Thoracic aorta (tissue), 2 donors: ENCODE data around the gene NUTF2. TPM values are rescaled to one million over a fixed set of nuclear protein-coding genes. Genes with fewer than 3 reads are reported as not detected.

Experiments
- ATAC-seq: fragments of 150-250 bp; one replicate; pipeline ENCODE4 v1.8.0; 2017; ENCODE audit warnings: low read depth; ENCODE audit not compliant: insufficient number of reproducible peaks, low FRiP score
- DNase-seq: peaks from one replicate; pipeline ENCODE4 v3.0.0-alpha.2; 2020; ENCODE audit warnings: low spot score
- H3K27ac ChIP-seq, 2 donors: fragments of 200-600 bp; sonication (generic); 1 replicate in 1 of 2; 2 replicates in 1 of 2; pipeline ENCODE4 v1.5.1; 2016; ENCODE audit warnings: mild to moderate bottlenecking in 2 of 2, moderate library complexity in 2 of 2
- H3K27me3 ChIP-seq: fragments of 200-600 bp; sonication (generic); replicated peaks from 2 replicates; pipeline ENCODE4 v1.6.0; 2016; ENCODE audit warnings: mild to moderate bottlenecking; ENCODE audit not compliant: insufficient read depth
- H3K36me3 ChIP-seq: fragments of 200-600 bp; sonication (generic); one replicate; pipeline ENCODE4 v1.5.1; 2016
- H3K4me1 ChIP-seq, 2 donors: fragments of 200-600 bp; sonication (generic); 1 replicate in 1 of 2; 2 replicates in 1 of 2; pipeline versions ENCODE4 v1.5.1 to v1.6.0; 2016; ENCODE audit warnings: low read depth in 2 of 2, mild to moderate bottlenecking in 1 of 2; ENCODE audit not compliant: control insufficient read depth in 1 of 2
- H3K4me3 ChIP-seq: fragments of 200-600 bp; sonication (generic); 2 replicates; pipeline ENCODE4 v1.5.1; 2016; ENCODE audit warnings: mild to moderate bottlenecking
- H3K9me3 ChIP-seq: fragments of 200-600 bp; sonication (generic); 2 replicates; pipeline ENCODE4 v1.5.1; 2016
- total RNA-seq, 2 donors: library from RNA; depleted of rRNA; stranded (reverse); fragments of >200 nt; gene quantifications; one replicate each; pipeline versions ENCODE4 v1.1.0 to v1.2.3, GENCODE V29; 2016
- TF ChIP-seq, protein P1 (sequence below): fragments of 200-600 bp; sonication (generic); IDR thresholded peaks from one replicate; pipeline ENCODE4 v1.5.1; 2019; ENCODE audit warnings: antibody characterized with exemption

Gene NUTF2
- total RNA-seq, 2 donors from 2014 or later: 79.0 to 172 TPM

DNA sequence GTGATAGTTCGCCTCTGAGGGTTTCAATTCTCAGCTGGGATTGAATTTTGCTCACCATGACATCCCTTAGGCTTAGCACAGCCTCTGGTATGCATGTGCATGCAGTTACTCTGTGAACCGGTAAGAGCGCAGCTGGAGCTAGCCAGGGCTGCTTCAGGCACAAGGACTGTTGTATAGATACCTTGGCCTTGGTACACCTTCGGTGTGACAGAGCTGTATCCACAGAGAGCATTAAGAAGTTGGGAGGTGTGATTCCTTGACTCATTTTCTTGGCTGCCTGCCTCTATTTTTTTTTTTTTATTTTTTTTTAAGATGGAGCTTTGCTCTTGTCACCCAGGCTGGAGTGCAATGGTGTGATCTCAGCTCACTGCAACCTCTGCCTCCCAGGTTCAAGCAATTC is 2.2 kb upstream of the NUTF2 start:
- peak overlapping the region; percentile 97 to 99 for H3K27ac ChIP-seq
- no peaks in the 10 kb centered on the region for H3K27me3 ChIP-seq
- H3K9me3 ChIP-seq: no peaks in the 10 kb centered on the region
- peak overlapping the region; percentile 90 for H3K4me3 ChIP-seq
- peaks cover 43 to 52% of the 10 kb centered on the region in 2 donors for H3K4me1 ChIP-seq
- no peaks in the 10 kb centered on the region for H3K36me3 ChIP-seq
- DNase-seq (no peak), ATAC-seq (no peak)
- TF ChIP-seq, protein P1, sequence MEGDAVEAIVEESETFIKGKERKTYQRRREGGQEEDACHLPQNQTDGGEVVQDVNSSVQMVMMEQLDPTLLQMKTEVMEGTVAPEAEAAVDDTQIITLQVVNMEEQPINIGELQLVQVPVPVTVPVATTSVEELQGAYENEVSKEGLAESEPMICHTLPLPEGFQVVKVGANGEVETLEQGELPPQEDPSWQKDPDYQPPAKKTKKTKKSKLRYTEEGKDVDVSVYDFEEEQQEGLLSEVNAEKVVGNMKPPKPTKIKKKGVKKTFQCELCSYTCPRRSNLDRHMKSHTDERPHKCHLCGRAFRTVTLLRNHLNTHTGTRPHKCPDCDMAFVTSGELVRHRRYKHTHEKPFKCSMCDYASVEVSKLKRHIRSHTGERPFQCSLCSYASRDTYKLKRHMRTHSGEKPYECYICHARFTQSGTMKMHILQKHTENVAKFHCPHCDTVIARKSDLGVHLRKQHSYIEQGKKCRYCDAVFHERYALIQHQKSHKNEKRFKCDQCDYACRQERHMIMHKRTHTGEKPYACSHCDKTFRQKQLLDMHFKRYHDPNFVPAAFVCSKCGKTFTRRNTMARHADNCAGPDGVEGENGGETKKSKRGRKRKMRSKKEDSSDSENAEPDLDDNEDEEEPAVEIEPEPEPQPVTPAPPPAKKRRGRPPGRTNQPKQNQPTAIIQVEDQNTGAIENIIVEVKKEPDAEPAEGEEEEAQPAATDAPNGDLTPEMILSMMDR: no peak

DNA sequence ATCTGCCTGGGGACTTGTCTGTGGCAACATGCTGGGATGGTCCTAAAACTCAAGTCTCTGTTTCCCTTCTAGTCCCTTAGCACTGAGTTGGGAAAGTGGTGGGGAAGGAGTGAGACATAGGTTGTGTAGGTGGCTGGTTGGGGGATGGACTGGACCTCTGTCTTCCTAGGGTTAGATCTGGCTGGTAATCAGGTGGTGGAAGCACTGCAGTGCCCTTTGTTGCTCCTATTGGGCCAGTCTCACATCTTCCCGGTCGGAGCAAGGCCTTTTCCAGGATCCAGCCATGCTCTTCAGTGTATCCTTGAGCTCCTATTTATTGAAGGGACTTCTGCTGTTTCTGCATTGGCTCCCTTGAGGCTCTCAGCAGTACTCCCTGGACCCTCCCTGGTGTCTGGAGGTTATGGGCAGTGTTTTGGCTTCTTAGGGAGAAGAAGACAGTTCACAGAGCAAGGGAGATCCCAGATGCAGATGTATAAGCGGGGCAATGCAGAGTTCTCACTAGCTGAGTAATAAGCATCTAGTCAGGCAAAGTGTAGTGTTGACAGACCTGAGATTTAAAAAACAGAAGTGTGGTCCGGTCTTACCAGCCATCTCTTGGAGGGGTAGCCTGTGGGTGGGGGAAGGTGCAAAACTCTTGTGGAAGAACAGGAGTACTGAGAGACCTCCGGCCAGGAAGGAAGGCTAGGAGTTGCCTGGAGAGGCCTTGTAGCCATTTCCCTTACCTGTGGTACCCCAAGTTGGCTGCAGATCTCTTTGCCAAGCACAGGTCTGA is 1.3 kb upstream of the NUTF2 start:
- Histone ChIP-seq H3K4me3 (peak overlapping the region; percentile 100), H3K4me1 (peaks cover 43 to 52% of the 10 kb centered on the region in 2 donors), H3K27me3 (no peaks in the 10 kb centered on the region), H3K27ac (peak overlapping the region; percentile 89 to 97), H3K9me3 (no peaks in the 10 kb centered on the region), H3K36me3 (no peaks in the 10 kb centered on the region)
- DNase-seq (no peak), ATAC-seq (no peak)
- TF ChIP-seq, protein P1: no peak

DNA sequence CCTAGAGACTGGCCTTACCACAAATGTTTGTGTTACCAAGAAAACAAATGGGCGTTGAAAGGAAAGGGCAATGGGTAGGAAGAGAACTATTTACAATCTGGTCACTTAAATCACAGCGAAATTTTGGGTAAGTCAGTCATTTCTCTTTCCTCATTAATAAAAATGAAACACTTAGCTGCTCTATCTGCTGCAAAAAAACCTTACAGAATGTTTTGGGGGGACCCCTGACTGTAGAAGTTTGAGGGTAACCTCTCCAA is 742 bp upstream of the NUTF2 start:
- H3K9me3 ChIP-seq: no peaks in the 10 kb centered on the region
- peak overlapping the region; percentile 100 for H3K4me3 ChIP-seq
- peaks cover 43 to 52% of the 10 kb centered on the region in 2 donors for H3K4me1 ChIP-seq
- TF ChIP-seq, protein P1: no peak
- H3K36me3 ChIP-seq: peaks cover 2% of the 10 kb centered on the region
- ATAC-seq (no peak), DNase-seq (no peak)
- no peaks in the 10 kb centered on the region for H3K27me3 ChIP-seq
- H3K27ac ChIP-seq: peak overlapping the region; percentile 89 to 97

DNA sequence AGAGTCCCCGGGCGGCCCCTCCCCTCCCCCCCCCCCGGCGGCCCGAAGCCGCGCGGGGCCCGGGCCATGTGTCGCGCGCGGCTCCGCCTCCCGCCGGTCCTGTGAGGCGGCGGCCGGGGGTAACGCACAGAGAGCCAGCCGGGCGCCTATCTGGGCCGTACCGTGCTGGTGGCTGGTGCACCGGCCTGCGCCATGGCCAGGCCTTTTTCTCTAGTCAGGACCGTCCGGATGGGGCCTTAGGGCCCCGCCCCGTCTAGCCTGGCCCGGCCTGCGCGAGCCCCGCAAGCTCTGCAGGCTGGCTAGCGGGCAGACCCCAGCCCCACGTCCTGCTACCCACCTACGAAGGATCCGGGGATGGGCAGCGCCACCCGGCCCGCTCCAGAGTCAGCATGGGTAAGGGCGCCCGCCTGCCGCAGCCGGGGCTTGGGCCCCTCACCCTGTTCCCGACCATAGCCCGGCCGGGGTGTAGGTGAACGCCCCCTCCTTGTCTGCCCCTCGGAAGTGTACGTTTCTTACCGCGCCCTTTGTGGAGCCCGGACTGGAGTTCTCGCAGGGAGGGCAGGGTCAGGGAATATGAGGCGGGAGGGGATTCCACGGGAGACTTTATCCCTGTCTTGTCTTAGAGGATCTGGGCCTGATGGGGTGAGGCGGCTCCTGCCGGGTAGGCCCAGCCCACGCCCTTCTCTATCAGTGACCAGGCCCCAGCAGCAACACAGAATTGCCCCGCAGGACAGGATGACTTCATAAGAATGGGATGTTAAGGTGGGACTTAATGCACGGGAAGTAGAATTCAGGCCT is 530 bp downstream of the NUTF2 start, which contains the start of gene CENPT:
CENPT (minus strand) TSS at position 630 of the 798 bp plus-strand sequence. CDS start 13,834 bp downstream, outside the sequence.
- DNase-seq (no peak), ATAC-seq (peak; percentile 34)

DNA sequence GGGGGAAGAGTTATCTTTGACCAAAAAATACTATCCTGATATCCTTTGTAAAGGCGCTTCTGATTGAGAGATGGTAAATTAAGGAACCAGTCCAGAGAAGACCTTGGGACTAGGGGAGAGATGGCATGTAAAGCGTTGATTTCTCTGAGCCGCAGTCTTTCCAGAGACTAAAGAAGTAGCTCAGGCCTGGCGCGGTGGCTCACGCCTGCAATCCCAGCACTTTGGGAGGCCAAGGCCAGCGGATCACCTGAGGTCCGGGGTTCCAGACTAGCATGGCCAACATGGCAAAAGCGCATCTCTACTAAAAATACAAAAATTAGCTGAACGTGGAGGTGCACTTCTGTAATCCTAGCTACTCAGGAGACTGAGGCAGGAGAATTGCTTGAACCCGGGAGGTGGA is 1.4 kb downstream of the NUTF2 start:
- TF ChIP-seq, protein P1: no peak
- peaks cover 40 to 49% of the 10 kb centered on the region in 2 donors for H3K4me1 ChIP-seq
- H3K27ac ChIP-seq: peak overlapping the region; percentile 89 to 97
- H3K9me3 ChIP-seq: no peaks in the 10 kb centered on the region
- H3K27me3 ChIP-seq: no peaks in the 10 kb centered on the region
- peaks cover 2% of the 10 kb centered on the region for H3K36me3 ChIP-seq
- no peak for ATAC-seq
- DNase-seq: no peak
- peak overlapping the region; percentile 100 for H3K4me3 ChIP-seq

More for the DNA sequence above, 530 bp downstream of the NUTF2 start, which contains the start of gene CENPT:
- H3K4me1 ChIP-seq: peaks cover 40 to 52% of the 10 kb centered on the region in 2 donors
- H3K27ac ChIP-seq: peak within 1 kb of the TSS; percentile 89 to 97
- H3K36me3 ChIP-seq: peaks cover 2% of the 10 kb centered on the region
- H3K4me3 ChIP-seq: peak within 1 kb of the TSS; percentile 100
- TF ChIP-seq, protein P1: no peak
- no peaks in the 10 kb centered on the region for H3K9me3 ChIP-seq
- H3K27me3 ChIP-seq: no peaks in the 10 kb centered on the region
